Measurements from ENCODE around the gene SAFB. TPM values are rescaled to one million over a fixed set of nuclear protein-coding genes. Genes with fewer than 3 reads are reported as not detected.

SAFB gene
- total RNA-seq, 4 donors from 2014 or later = 40.5 to 80.1 (median 59.2) TPM

- Histone ChIP-seq H3K27ac (no peak overlapping the region), H3K27me3 (no peaks in the 10 kb centered on the region), H3K36me3 (peaks cover 76 to 100% (median 85%) of the 10 kb centered on the region in 3 donors), H3K4me3 (no peak overlapping the region), H3K9me3 (no peaks in the 10 kb centered on the region), H3K4me1 (peaks cover 0 to 7% (median 0%) of the 10 kb centered on the region in 3 donors)
- intact Hi-C loops (cut with DNase I) = no loop called here
- 89 to 92% methylated on average over 47 to 56 of the region's 67 CpGs for WGBS, 2 donors
- DNase-seq = no peak
- TF ChIP-seq POLR2A (IDR thresholded peaks at IDR 0.05) = no peak
- no peak for TF ChIP-seq CTCF (IDR thresholded peaks at IDR 0.05)
Observed at GRCh38 chr19:5593343-5594255, 29.3 kb upstream of the SAFB start.

- no peak for DNase-seq
- 83 to 95% methylated on average over 4 to 7 of the region's 7 CpGs for WGBS, 2 donors
- Histone ChIP-seq H3K9me3 (no peaks in the 10 kb centered on the region), H3K4me3 (no peak overlapping the region), H3K27ac (no peak overlapping the region), H3K4me1 (no peaks in the 10 kb centered on the region), H3K27me3 (no peaks in the 10 kb centered on the region), H3K36me3 (peaks cover 78 to 100% (median 80%) of the 10 kb centered on the region in 3 donors)
- intact Hi-C loops (cut with DNase I) = no loop called here
- TF ChIP-seq POLR2A (IDR thresholded peaks at IDR 0.05) = no peak
- no peak for TF ChIP-seq CTCF (IDR thresholded peaks at IDR 0.05)
Observed at GRCh38 chr19:5594521-5594950, 28.3 kb upstream of the SAFB start.

- TF ChIP-seq CTCF (IDR thresholded peaks at IDR 0.05) (no peak), POLR2A (IDR thresholded peaks at IDR 0.05) (no peak)
- DNase-seq = no peak
- intact Hi-C loops (cut with DNase I) = no loop called here
- WGBS, 2 donors = 90 to 94% methylated on average over 15 to 17 of the region's 18 CpGs
- Histone ChIP-seq H3K27me3 (no peaks in the 10 kb centered on the region), H3K9me3 (no peaks in the 10 kb centered on the region), H3K27ac (no peak overlapping the region), H3K36me3 (peaks cover 74 to 100% (median 78%) of the 10 kb centered on the region in 3 donors), H3K4me1 (no peaks in the 10 kb centered on the region), H3K4me3 (no peak overlapping the region)
Observed at GRCh38 chr19:5595129-5595528, 27.8 kb upstream of the SAFB start.

- peaks cover 71 to 100% (median 78%) of the 10 kb centered on the region in 3 donors for H3K36me3 ChIP-seq
- no peaks in the 10 kb centered on the region for H3K9me3 ChIP-seq
- no peak overlapping the region for H3K27ac ChIP-seq
- no peaks in the 10 kb centered on the region for H3K27me3 ChIP-seq
- no peak overlapping the region for H3K4me3 ChIP-seq
- H3K4me1 ChIP-seq = no peaks in the 10 kb centered on the region
- 88 to 98% methylated on average over 5 to 9 of the region's 9 CpGs for WGBS, 2 donors
- TF ChIP-seq POLR2A (IDR thresholded peaks at IDR 0.05) = no peak
- no peak for TF ChIP-seq CTCF (IDR thresholded peaks at IDR 0.05)
- DNase-seq = no peak
- intact Hi-C loops (cut with DNase I) = no loop called here
Observed at GRCh38 chr19:5595745-5596144, 27.1 kb upstream of the SAFB start.

GRCh38 chr19:5600797-5601196 is 22.1 kb upstream of the SAFB start:
- 86 to 87% methylated on average over 8 of the region's 8 CpGs for WGBS, 2 donors
- H3K36me3 ChIP-seq = peaks cover 44 to 100% (median 72%) of the 10 kb centered on the region in 3 donors
- no peak overlapping the region for H3K4me3 ChIP-seq

More at GRCh38 chr19:5600797-5601196, 22.1 kb upstream of the SAFB start:
- Histone ChIP-seq H3K4me1 (no peaks in the 10 kb centered on the region), H3K27ac (no peak overlapping the region), H3K9me3 (no peaks in the 10 kb centered on the region), H3K27me3 (no peaks in the 10 kb centered on the region)
- TF ChIP-seq POLR2A (IDR thresholded peaks at IDR 0.05) (no peak), CTCF (IDR thresholded peaks at IDR 0.05) (no peak)
- no peak for DNase-seq
- intact Hi-C loops (cut with DNase I) = no loop called here

Data from esophagus squamous epithelium (tissue), 5 donors.